Upper lobe of right lung (tissue), 1 donor: Measurements from ENCODE around the gene KRT10. TPM values are rescaled to one million over a fixed set of nuclear protein-coding genes. Genes with fewer than 3 reads are reported as not detected.
"Not testable (repeated sequence)": the region's sequence is repeated elsewhere in the genome, so short reads cannot be mapped to it uniquely, and the experiment has no call there.

ENCODE experiments used
- ATAC-seq: fragments of 200-7000 bp; cut with Tn5 transposase; one replicate; pipeline ENCODE4 v1.9.1; 2020; ENCODE audit warnings: mild to moderate bottlenecking, moderate library complexity
- DNase-seq: peaks from one replicate; pipeline ENCODE4 v3.0.0-alpha.2; 2020
- H3K27ac ChIP-seq: fragments of 200-600 bp; one replicate; pipeline ENCODE4 v1.8.0; 2022
- H3K27me3 ChIP-seq: fragments of 200-600 bp; one replicate; pipeline ENCODE4 v1.8.0; 2022; ENCODE audit warnings: mild to moderate bottlenecking
- H3K36me3 ChIP-seq: fragments of 200-600 bp; one replicate; pipeline ENCODE4 v1.8.0; 2022
- H3K4me1 ChIP-seq: fragments of 200-600 bp; one replicate; pipeline ENCODE4 v1.8.0; 2022
- H3K4me3 ChIP-seq: fragments of 200-600 bp; one replicate; pipeline ENCODE4 v1.8.0; 2022; ENCODE audit warnings: mild to moderate bottlenecking
- H3K9me3 ChIP-seq: fragments of 200-600 bp; one replicate; pipeline ENCODE4 v1.8.0; 2022
- CTCF ChIP-seq: fragments of 200-600 bp; IDR thresholded peaks from one replicate; pipeline ENCODE4 v1.8.0; 2022; ENCODE audit warnings: antibody characterized with exemption
- intact Hi-C: fragments of 100-400 bp; cut with DNase I; formaldehyde crosslinking; loops from one replicate; pipeline ENCODE4 v1.11.0; 2022
- total RNA-seq: library from RNA; stranded (reverse); fragmentation: NEBNext Ultra II Directional; extraction: Animal tissue kit (Norgen Biotek cat#: 25700); gene quantifications from one replicate; pipeline ENCODE4 v1.2.1, GENCODE V29; 2021
- donor health status: DM: no; HTN: yes; CAD: no; lungs with severe emphysema.

The KRT10 gene
- total RNA-seq, 1 donor from 2014 or later = 36.8 TPM

- Histone ChIP-seq H3K4me1 (no peaks in the 10 kb centered on the region), H3K4me3 (no peak overlapping the region), H3K27ac (no peak overlapping the region), H3K36me3 (no peaks in the 10 kb centered on the region), H3K9me3 (no peaks in the 10 kb centered on the region), H3K27me3 (peaks cover 7% of the 10 kb centered on the region)
- intact Hi-C loops = no loop called here
- ATAC-seq = no peak
- no peak for DNase-seq
- TF ChIP-seq CTCF = peak; percentile 11
These were observed 40.7 kb upstream of the KRT10 start for GRCh38 chr17:40862985-40863733.

- TF ChIP-seq CTCF = no peak
- H3K27ac ChIP-seq = no peak overlapping the region
- intact Hi-C loops = no loop called here
- ATAC-seq = no peak
- no peaks in the 10 kb centered on the region for H3K36me3 ChIP-seq
- H3K4me1 ChIP-seq = no peaks in the 10 kb centered on the region
- H3K4me3 ChIP-seq = no peak overlapping the region
- no peak for DNase-seq
- peaks cover 13% of the 10 kb centered on the region for H3K27me3 ChIP-seq
- H3K9me3 ChIP-seq = no peaks in the 10 kb centered on the region
These were observed 37.1 kb upstream of the KRT10 start for GRCh38 chr17:40859536-40859935.

- intact Hi-C loops, H3K4me1 ChIP-seq: not testable (repeated sequence)
These were observed 36.3 kb upstream of the KRT10 start for GRCh38 chr17:40858667-40859066.

GRCh38 chr17:40857535-40857934, 35.1 kb upstream of the KRT10 start:
- DNase-seq (no peak), ATAC-seq (no peak)
- no peak for TF ChIP-seq CTCF
- Histone ChIP-seq H3K4me1 (no peaks in the 10 kb centered on the region), H3K4me3 (no peak overlapping the region), H3K9me3 (no peaks in the 10 kb centered on the region), H3K27ac (no peak overlapping the region), H3K27me3 (peaks cover 5% of the 10 kb centered on the region), H3K36me3 (no peaks in the 10 kb centered on the region)
- intact Hi-C loops = no loop called here

More at GRCh38 chr17:40858667-40859066, 36.3 kb upstream of the KRT10 start:
- not testable (repeated sequence) for DNase-seq, ATAC-seq, H3K27ac ChIP-seq, H3K36me3 ChIP-seq, H3K9me3 ChIP-seq, H3K4me3 ChIP-seq
- peaks cover 13% of the 10 kb centered on the region for H3K27me3 ChIP-seq

- DNase-seq (no peak), ATAC-seq (no peak)
- Histone ChIP-seq H3K4me3 (no peak overlapping the region), H3K27me3 (peaks cover 5% of the 10 kb centered on the region), H3K9me3 (no peaks in the 10 kb centered on the region), H3K27ac (no peak overlapping the region), H3K4me1 (no peaks in the 10 kb centered on the region), H3K36me3 (no peaks in the 10 kb centered on the region)
- intact Hi-C loops = no loop called here
- TF ChIP-seq CTCF = no peak
These were observed 31.9 kb upstream of the KRT10 start for GRCh38 chr17:40854175-40854814.

GRCh38 chr17:40852364-40852763, 29.9 kb upstream of the KRT10 start:
- intact Hi-C loops = no loop called here
- DNase-seq = no peak
- Histone ChIP-seq H3K27me3 (peaks cover 5% of the 10 kb centered on the region), H3K4me1 (no peaks in the 10 kb centered on the region), H3K27ac (no peak overlapping the region), H3K9me3 (no peaks in the 10 kb centered on the region), H3K4me3 (no peak overlapping the region), H3K36me3 (no peaks in the 10 kb centered on the region)
- TF ChIP-seq CTCF = no peak
- no peak for ATAC-seq
